ENCODE results near the gene SLC9A9. TPM values are rescaled to one million over a fixed set of nuclear protein-coding genes. Genes with fewer than 3 reads are reported as not detected.

The SLC9A9 gene
- polyA plus RNA-seq, 1 of the 3 experiments (the other 2 are of a cell fraction), result 0.05 TPM

- Histone ChIP-seq H3K36me3 (replicated peaks in 1 of 2; ENCODE audit: control insufficient read depth in 1 of 2, insufficient read depth in 2 of 2, low read length in 1 of 2) (no peaks in the 10 kb centered on the region), H3K4me3 (ENCODE audit: low read depth in 2 of 2, low read length in 1 of 2) (no peak overlapping the region), H3F3A (replicated peaks; ENCODE audit: insufficient read depth) (no peaks in the 10 kb centered on the region), H3K9me3 (no peaks in the 10 kb centered on the region), H3K9ac (no peak overlapping the region), H3K9me2 (no peaks in the 10 kb centered on the region), H4K20me1 (ENCODE audit: insufficient read depth) (no peaks in the 10 kb centered on the region), H3K27me3 (ENCODE audit: insufficient read depth) (no peaks in the 10 kb centered on the region; the same call in 1 of the 2 replicates), H3K79me2 (ENCODE audit: insufficient read depth) (no peaks in the 10 kb centered on the region), H3K27ac (ENCODE audit: low read depth in 2 of 2, low read length in 1 of 2) (no peak overlapping the region), H2AFZ (ENCODE audit: low read depth) (no peak overlapping the region), H3K4me2 (no peak overlapping the region), H3K4me1 (ENCODE audit: control insufficient read depth in 1 of 2, insufficient read depth in 2 of 2, low read depth in 1 of 2, low read length in 1 of 2) (no peaks in the 10 kb centered on the region)
- CTCF ChIA-PET, result no interaction called here
- POLR2A ChIA-PET, result no interaction called here
- DNase-seq, result no peak
- TF ChIP-seq FOSL2 (IDR thresholded peaks at IDR 0.05; ENCODE audit: borderline replicate concordance, low read depth) (no peak), USF2 (IDR thresholded peaks at IDR 0.05; ENCODE audit: borderline replicate concordance, low read depth, low read length) (no peak), TCF12 (IDR thresholded peaks at IDR 0.05) (no peak), EZH2phosphoT487 (IDR thresholded peaks at IDR 0.05; ENCODE audit: borderline replicate concordance, low read depth) (no peak), ELF1 (IDR thresholded peaks at IDR 0.05) (no peak), GABPA (IDR thresholded peaks at IDR 0.05; ENCODE audit: low read depth) (no peak), CTCF (IDR thresholded peaks at IDR 0.05) (no peak)
Observed at GRCh38 chr3:143629726-143630125, 218.5 kb downstream of the SLC9A9 start.

GRCh38 chr3:143628971-143629370 is 219.3 kb downstream of the SLC9A9 start:
- POLR2A ChIA-PET, result no interaction called here
- H3K9me2 ChIP-seq, result no peaks in the 10 kb centered on the region
- no peak for DNase-seq
- H3K9ac ChIP-seq, result no peak overlapping the region
- under 1% methylated on average over 3 of the region's 3 CpGs for WGBS (ENCODE audit: low lambda C conversion rate)
- H4K20me1 ChIP-seq (ENCODE audit: insufficient read depth), result no peaks in the 10 kb centered on the region
- no peaks in the 10 kb centered on the region for H3K36me3 ChIP-seq (replicated peaks in 1 of 2; ENCODE audit: control insufficient read depth in 1 of 2, insufficient read depth in 2 of 2, low read length in 1 of 2)
- CTCF ChIA-PET, result no interaction called here
- no peak overlapping the region for H2AFZ ChIP-seq (ENCODE audit: low read depth)
- TF ChIP-seq POLR2AphosphoS5 (IDR thresholded peaks at IDR 0.05; ENCODE audit: low read depth, low read length) (no peak), EP300 (IDR thresholded peaks at IDR 0.05; ENCODE audit: borderline replicate concordance in 1 of 2, low read depth in 1 of 2, low read length in 1 of 2) (no peak), TCF12 (IDR thresholded peaks at IDR 0.05) (no peak), CTCF (IDR thresholded peaks at IDR 0.05) (no peak), MXI1 (IDR thresholded peaks at IDR 0.05; ENCODE audit: low read depth, low read length) (no peak), ZBTB33 (IDR thresholded peaks at IDR 0.05; ENCODE audit: borderline replicate concordance, low read depth) (no peak), TEAD4 (IDR thresholded peaks at IDR 0.05; ENCODE audit: borderline replicate concordance, insufficient read depth) (no peak), TAF1 (IDR thresholded peaks at IDR 0.05; ENCODE audit: borderline replicate concordance, low read depth, low read length) (no peak), PBX3 (IDR thresholded peaks at IDR 0.05) (no peak), SIN3A (IDR thresholded peaks at IDR 0.05; ENCODE audit: borderline replicate concordance, low read depth, low read length) (no peak), RCOR1 (IDR thresholded peaks at IDR 0.05; ENCODE audit: low read length) (no peak)
- H3K27me3 ChIP-seq (ENCODE audit: insufficient read depth), result no peaks in the 10 kb centered on the region; the same call in 1 of the 2 replicates
- H3K27ac ChIP-seq (ENCODE audit: low read depth in 2 of 2, low read length in 1 of 2), result no peak overlapping the region
- no peak overlapping the region for H3K4me3 ChIP-seq (ENCODE audit: low read depth in 2 of 2, low read length in 1 of 2)
- no peaks in the 10 kb centered on the region for H3K9me3 ChIP-seq
- H3K4me2 ChIP-seq, result no peak overlapping the region
- H3K4me1 ChIP-seq (ENCODE audit: control insufficient read depth in 1 of 2, insufficient read depth in 2 of 2, low read depth in 1 of 2, low read length in 1 of 2), result no peaks in the 10 kb centered on the region
- no peaks in the 10 kb centered on the region for H3F3A ChIP-seq (replicated peaks; ENCODE audit: insufficient read depth)
- no peaks in the 10 kb centered on the region for H3K79me2 ChIP-seq (ENCODE audit: insufficient read depth)

Measured in SK-N-SH (cell line).